ENCODE data around the gene NHSL2. TPM values are rescaled to one million over a fixed set of nuclear protein-coding genes. Genes with fewer than 3 reads are reported as not detected.

The NHSL2 gene
- total RNA-seq, 2 donors from 2014 or later, result 6.9 to 11.2 TPM

DNA sequence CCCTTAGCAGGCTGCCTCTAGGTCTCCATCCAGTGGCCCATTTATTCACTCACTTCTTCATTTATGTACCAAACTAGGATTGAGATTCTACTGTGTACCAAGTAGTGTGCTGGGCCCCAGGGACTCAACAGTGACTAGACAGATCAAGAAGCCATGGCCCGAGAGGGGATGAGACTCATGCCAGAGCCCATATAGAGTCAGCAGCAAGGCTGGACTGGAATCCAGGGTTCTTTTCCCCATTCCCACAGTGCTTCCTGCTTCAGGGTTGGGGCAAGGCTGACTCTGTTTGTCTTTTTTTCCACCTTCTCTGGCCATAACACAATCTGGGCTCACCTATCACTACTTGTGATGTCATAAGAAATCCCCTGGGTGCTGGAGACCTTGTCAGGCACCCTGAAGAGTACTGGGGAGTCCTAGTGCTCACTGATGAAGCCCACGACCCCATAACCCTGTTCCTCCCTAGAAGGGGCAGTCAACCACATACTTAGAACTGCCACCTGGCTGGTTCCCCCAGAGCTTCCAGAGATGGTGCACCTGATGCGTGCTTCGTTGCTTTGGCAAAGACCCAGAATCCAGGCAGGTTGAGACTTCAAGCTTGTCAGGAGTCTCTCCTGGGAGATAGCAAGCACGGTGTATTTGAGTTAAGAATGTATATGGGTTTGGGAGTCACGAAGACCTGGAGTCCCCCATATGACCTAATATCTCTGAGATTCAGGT lies 214.8 kb downstream of the NHSL2 start:
- Histone ChIP-seq H3K9ac (ENCODE audit: extremely low read depth, low read length, poor library complexity, severe bottlenecking) (no peak overlapping the region), H3K36me3 (ENCODE audit: control insufficient read depth, insufficient read depth, low read length) (no peaks in the 10 kb centered on the region), H3K27me3 (ENCODE audit: control insufficient read depth, insufficient read depth, low read length, poor library complexity, severe bottlenecking) (peaks cover 4% of the 10 kb centered on the region), H3K27ac (ENCODE audit: low read depth, low read length) (no peak overlapping the region), H3K4me1 (ENCODE audit: control insufficient read depth, insufficient read depth, low read length) (peaks cover 13% of the 10 kb centered on the region), H3K9me3 (ENCODE audit: control insufficient read depth, low read length) (no peaks in the 10 kb centered on the region), H3K4me3 (ENCODE audit: low read length) (no peak overlapping the region)
- WGBS, 2 experiments (ENCODE audit: insufficient coverage in 1 of 2, insufficient read length in 1 of 2), result 50 to 82% methylated on average over 2 to 6 of the region's 6 CpGs
- TF ChIP-seq, protein P1, sequence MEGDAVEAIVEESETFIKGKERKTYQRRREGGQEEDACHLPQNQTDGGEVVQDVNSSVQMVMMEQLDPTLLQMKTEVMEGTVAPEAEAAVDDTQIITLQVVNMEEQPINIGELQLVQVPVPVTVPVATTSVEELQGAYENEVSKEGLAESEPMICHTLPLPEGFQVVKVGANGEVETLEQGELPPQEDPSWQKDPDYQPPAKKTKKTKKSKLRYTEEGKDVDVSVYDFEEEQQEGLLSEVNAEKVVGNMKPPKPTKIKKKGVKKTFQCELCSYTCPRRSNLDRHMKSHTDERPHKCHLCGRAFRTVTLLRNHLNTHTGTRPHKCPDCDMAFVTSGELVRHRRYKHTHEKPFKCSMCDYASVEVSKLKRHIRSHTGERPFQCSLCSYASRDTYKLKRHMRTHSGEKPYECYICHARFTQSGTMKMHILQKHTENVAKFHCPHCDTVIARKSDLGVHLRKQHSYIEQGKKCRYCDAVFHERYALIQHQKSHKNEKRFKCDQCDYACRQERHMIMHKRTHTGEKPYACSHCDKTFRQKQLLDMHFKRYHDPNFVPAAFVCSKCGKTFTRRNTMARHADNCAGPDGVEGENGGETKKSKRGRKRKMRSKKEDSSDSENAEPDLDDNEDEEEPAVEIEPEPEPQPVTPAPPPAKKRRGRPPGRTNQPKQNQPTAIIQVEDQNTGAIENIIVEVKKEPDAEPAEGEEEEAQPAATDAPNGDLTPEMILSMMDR (conservative IDR thresholded peaks at IDR 0.05), result no peak
- Mint-ChIP-seq H3K27me3 (ENCODE audit: insufficient read depth) (peaks cover 14% of the 10 kb centered on the region), H3K27ac (no peak overlapping the region), H3K9me3 (peaks cover 61% of the 10 kb centered on the region), H3K4me3 (no peak overlapping the region), H3K4me1 (peaks cover 28% of the 10 kb centered on the region), H3K36me3 (ENCODE audit: low read depth) (peaks cover 13% of the 10 kb centered on the region)
- DNase-seq, result peak; percentile 25

DNA sequence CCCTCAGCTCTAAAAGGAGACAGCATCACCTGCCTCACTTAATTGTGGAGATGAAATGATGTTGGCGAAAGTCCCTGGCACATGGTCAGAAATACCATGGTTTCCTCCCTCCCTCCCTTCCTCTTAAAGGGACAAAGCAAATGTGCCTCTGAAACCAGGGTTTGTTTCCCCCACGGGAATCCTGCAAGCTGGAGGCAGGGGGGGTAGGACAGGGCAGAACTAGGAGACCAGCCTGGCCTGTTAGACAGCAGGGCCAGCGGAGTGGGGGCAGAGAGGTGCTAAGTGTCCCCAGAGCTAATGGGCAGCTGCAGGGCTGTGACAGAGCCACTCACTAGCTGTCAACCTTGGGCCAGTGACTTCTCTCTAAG lies 215.4 kb downstream of the NHSL2 start:
- Mint-ChIP-seq H3K9me3 (peaks cover 65% of the 10 kb centered on the region), H3K4me1 (peaks cover 28% of the 10 kb centered on the region), H3K36me3 (ENCODE audit: low read depth) (peaks cover 13% of the 10 kb centered on the region), H3K4me3 (no peak overlapping the region), H3K27me3 (ENCODE audit: insufficient read depth) (peaks cover 18% of the 10 kb centered on the region), H3K27ac (no peak overlapping the region)
- Histone ChIP-seq H3K4me1 (ENCODE audit: control insufficient read depth, insufficient read depth, low read length) (peaks cover 13% of the 10 kb centered on the region), H3K27ac (ENCODE audit: low read depth, low read length) (no peak overlapping the region), H3K4me3 (ENCODE audit: low read length) (no peak overlapping the region), H3K9ac (ENCODE audit: extremely low read depth, low read length, poor library complexity, severe bottlenecking) (no peak overlapping the region), H3K36me3 (ENCODE audit: control insufficient read depth, insufficient read depth, low read length) (no peaks in the 10 kb centered on the region), H3K9me3 (ENCODE audit: control insufficient read depth, low read length) (no peaks in the 10 kb centered on the region), H3K27me3 (ENCODE audit: control insufficient read depth, insufficient read depth, low read length, poor library complexity, severe bottlenecking) (peaks cover 6% of the 10 kb centered on the region)
- DNase-seq, result peak; percentile 42
- 80% methylated on average over 3 of the region's 3 CpGs; no CpG with 5 or more reads in 1 of the 2 experiments for WGBS, 2 experiments (ENCODE audit: insufficient coverage in 1 of 2, insufficient read length in 1 of 2)
- TF ChIP-seq, protein P1 (conservative IDR thresholded peaks at IDR 0.05), result no peak

DNA sequence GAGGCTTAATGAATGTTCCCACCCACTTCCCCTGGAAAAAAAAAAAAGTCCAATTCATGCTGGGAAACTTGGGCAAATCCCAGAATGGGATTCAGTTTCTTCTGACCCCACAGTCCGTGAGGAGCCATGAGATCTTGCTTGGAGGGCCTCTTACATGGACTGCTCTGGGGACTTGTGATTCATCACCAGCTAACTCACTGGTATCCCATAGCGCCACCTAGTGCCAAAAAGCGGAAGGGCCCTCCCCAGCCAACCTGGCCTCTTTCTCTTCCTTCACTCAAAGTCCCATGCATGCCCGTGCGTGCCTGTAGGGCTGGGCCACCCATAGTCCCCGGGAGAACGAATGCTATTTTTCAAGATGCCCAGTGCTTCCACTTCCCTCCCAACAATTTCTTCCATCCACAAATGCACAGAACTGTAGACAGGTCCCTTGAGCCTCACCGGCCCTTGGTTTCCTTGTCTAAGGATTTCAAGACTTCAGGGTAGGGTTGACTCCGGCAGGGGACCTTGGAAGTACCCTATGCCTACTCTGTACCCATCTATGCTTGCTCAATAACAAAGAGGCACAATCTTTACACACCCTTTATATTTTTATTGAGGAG lies 216.0 kb downstream of the NHSL2 start:
- Mint-ChIP-seq H3K27me3 (ENCODE audit: insufficient read depth) (peaks cover 18% of the 10 kb centered on the region), H3K4me3 (no peak overlapping the region), H3K4me1 (peaks cover 28% of the 10 kb centered on the region), H3K9me3 (peaks cover 65% of the 10 kb centered on the region), H3K27ac (no peak overlapping the region), H3K36me3 (ENCODE audit: low read depth) (peaks cover 13% of the 10 kb centered on the region)
- Histone ChIP-seq H3K27ac (ENCODE audit: low read depth, low read length) (no peak overlapping the region), H3K4me1 (ENCODE audit: control insufficient read depth, insufficient read depth, low read length) (peaks cover 11% of the 10 kb centered on the region), H3K27me3 (ENCODE audit: control insufficient read depth, insufficient read depth, low read length, poor library complexity, severe bottlenecking) (peaks cover 6% of the 10 kb centered on the region), H3K4me3 (ENCODE audit: low read length) (no peak overlapping the region), H3K36me3 (ENCODE audit: control insufficient read depth, insufficient read depth, low read length) (no peaks in the 10 kb centered on the region), H3K9me3 (ENCODE audit: control insufficient read depth, low read length) (no peaks in the 10 kb centered on the region), H3K9ac (ENCODE audit: extremely low read depth, low read length, poor library complexity, severe bottlenecking) (no peak overlapping the region)
- 0 to 31% methylated on average over 1 to 9 of the region's 9 CpGs for WGBS, 2 experiments (ENCODE audit: insufficient coverage in 1 of 2, insufficient read length in 1 of 2)
- DNase-seq, result peak; percentile 95
- TF ChIP-seq, protein P1 (conservative IDR thresholded peaks at IDR 0.05), result peak; percentile 85

All from endodermal cell (in vitro differentiated cells).